Fibroblast of skin of left quadriceps (primary cell): ENCODE measurements around the gene IRGM.

Source experiments
- DNase-seq, 2 experiments: peaks; one replicate each; pipeline ENCODE4 v3.0.0-alpha.2; 2013; ENCODE audit warnings: low read depth in 2 of 2

Gene IRGM

DNA sequence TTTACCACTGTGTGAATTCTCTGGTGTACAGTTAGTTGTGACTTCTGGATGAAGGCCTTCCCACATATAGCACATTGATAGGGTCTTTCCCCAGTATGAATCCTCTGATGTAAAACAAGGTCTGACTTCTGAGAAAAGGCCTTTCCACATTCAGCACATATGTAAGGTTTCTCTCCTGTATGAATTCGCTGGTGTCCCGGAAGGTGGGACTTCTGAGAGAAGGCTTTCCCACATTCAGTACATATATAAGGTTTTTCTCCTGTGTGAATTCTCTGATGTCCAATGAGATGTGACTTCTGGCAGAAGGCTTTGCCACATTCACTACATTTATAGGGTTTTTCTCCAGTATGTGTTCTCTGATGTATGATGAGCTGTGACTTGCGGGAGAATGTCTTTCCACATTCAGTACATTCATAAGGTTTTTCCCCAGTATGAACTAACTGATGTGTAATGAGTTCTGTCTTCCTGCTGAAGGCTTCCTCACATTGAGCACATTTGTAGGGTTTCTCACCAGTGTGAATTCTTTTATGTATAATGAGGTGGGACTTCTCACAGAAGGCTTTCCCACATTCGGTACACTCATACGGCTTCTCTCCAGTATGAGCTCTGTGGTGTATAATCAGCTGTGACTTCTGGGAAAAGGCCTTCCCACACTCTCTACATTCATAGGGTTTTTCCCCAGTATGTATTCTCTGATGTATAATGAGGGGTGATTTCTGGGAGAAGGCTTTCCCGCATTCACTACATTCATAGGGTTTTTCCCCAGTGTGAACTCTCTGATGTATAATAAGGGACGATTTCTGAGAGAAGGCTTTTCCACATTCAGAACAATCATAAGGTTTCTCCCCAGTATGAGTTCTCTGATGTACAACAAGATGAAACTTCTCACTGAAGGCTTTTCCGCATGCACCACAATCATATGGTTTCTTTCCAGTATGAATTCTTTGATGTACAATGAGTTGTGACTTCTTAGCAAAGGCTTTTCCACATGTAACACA, 49.4 kb downstream of the IRGM start:
- DNase-seq: no peak
